CD4-positive, alpha-beta T cell treated with Interleukin-17A for 1 hour (primary cell): ENCODE results near the gene CYP24A1.

Source experiments
- DNase-seq: peaks from one replicate; pipeline ENCODE4 v3.0.0-alpha.2; 2020

CYP24A1 gene

GRCh38 chr20:54110457-54110856 lies 63.3 kb downstream of the CYP24A1 start:
- no peak for DNase-seq

- no peak for DNase-seq
Observed at GRCh38 chr20:54110041-54110440, 63.7 kb downstream of the CYP24A1 start.

GRCh38 chr20:54108817-54109216 lies 65.0 kb downstream of the CYP24A1 start:
- DNase-seq: no peak

- DNase-seq: no peak
Observed at GRCh38 chr20:54108326-54108642, 65.5 kb downstream of the CYP24A1 start.

GRCh38 chr20:54107600-54108325 lies 66.0 kb downstream of the CYP24A1 start:
- no peak for DNase-seq

- no peak for DNase-seq
Observed at GRCh38 chr20:54107181-54107580, 66.6 kb downstream of the CYP24A1 start.

GRCh38 chr20:54106162-54106561 lies 67.6 kb downstream of the CYP24A1 start:
- DNase-seq: no peak

- DNase-seq: no peak
Observed at GRCh38 chr20:54105653-54106052, 68.1 kb downstream of the CYP24A1 start.

- no peak for DNase-seq
Observed at GRCh38 chr20:54104781-54105180, 69.0 kb downstream of the CYP24A1 start.

- DNase-seq: no peak
Observed at GRCh38 chr20:54103762-54104600, 69.8 kb downstream of the CYP24A1 start.
